Measurements from ENCODE around the gene NPR1.
"Not testable (repeated sequence)": the region's sequence is repeated elsewhere in the genome, so short reads cannot be mapped to it uniquely, and the experiment has no call there.

The NPR1 gene

GRCh38 chr1:153705484-153705883 is 27.0 kb downstream of the NPR1 start:
- no peak for FAIRE-seq
- DNase-seq (ENCODE audit: insufficient read length, low spot score), result no peak
- no peak for TF ChIP-seq CTCF (IDR thresholded peaks at IDR 0.05; ENCODE audit: insufficient read depth, missing control alignments)

GRCh38 chr1:153711026-153711425 is 32.5 kb downstream of the NPR1 start:
- no peak for TF ChIP-seq CTCF (IDR thresholded peaks at IDR 0.05; ENCODE audit: insufficient read depth, missing control alignments)
- no peak for FAIRE-seq
- DNase-seq (ENCODE audit: insufficient read length, low spot score), result no peak

- FAIRE-seq; DNase-seq (ENCODE audit: insufficient read length, low spot score): not testable (repeated sequence)
These were observed 37.7 kb downstream of the NPR1 start for GRCh38 chr1:153716211-153716610.

GRCh38 chr1:153717330-153717729 is 38.8 kb downstream of the NPR1 start:
- DNase-seq (ENCODE audit: insufficient read length, low spot score) (no peak), FAIRE-seq (no peak)
- TF ChIP-seq CTCF (IDR thresholded peaks at IDR 0.05; ENCODE audit: insufficient read depth, missing control alignments), result no peak

- no peak for DNase-seq (ENCODE audit: insufficient read length, low spot score)
- TF ChIP-seq CTCF (IDR thresholded peaks at IDR 0.05; ENCODE audit: insufficient read depth, missing control alignments), result no peak
- FAIRE-seq, result no peak
These were observed 45.2 kb downstream of the NPR1 start for GRCh38 chr1:153723687-153724086.

GRCh38 chr1:153724634-153725033 is 46.1 kb downstream of the NPR1 start:
- FAIRE-seq, result not testable (repeated sequence)

GRCh38 chr1:153727463-153728304 is 49.2 kb downstream of the NPR1 start, which contains the start of gene INTS3:
INTS3 (plus strand) TSS chr1:153728050; CDS start chr1:153728635, 585 bp downstream.
- peak; percentile 8 for TF ChIP-seq CTCF (IDR thresholded peaks at IDR 0.05; ENCODE audit: insufficient read depth, missing control alignments)
- DNase-seq (ENCODE audit: insufficient read length, low spot score) (peak; percentile 99), FAIRE-seq (peak; percentile 72)

More at GRCh38 chr1:153724634-153725033, 46.1 kb downstream of the NPR1 start:
- DNase-seq (ENCODE audit: insufficient read length, low spot score), result not testable (repeated sequence)

GRCh38 chr1:153728305-153729066 is 50.0 kb downstream of the NPR1 start:
- TF ChIP-seq CTCF (IDR thresholded peaks at IDR 0.05; ENCODE audit: insufficient read depth, missing control alignments), result no peak
- DNase-seq (ENCODE audit: insufficient read length, low spot score), result no peak
- FAIRE-seq, result no peak
